ENCODE measurements around the gene GPR42. TPM values are rescaled to one million over a fixed set of nuclear protein-coding genes. Genes with fewer than 3 reads are reported as not detected.

GPR42 gene
- total RNA-seq, 1 experiment from 2014 or later = not detected

GRCh38 chr19:35397064-35397463, 26.2 kb downstream of the GPR42 start:
- no peaks in the 10 kb centered on the region for H3K4me1 ChIP-seq (ENCODE audit: insufficient read depth, low read length, poor library complexity, severe bottlenecking)
- H3K4me3 ChIP-seq (ENCODE audit: low read depth, low read length, poor library complexity, severe bottlenecking) = no peak overlapping the region
- no peak overlapping the region for H3K27ac ChIP-seq (ENCODE audit: low read depth, low read length, poor library complexity, severe bottlenecking)
- ChIA-PET CTCF (no interaction called here), POLR2A (ENCODE audit: low non-redundant PET) (no interaction called here)
- H3K36me3 ChIP-seq (ENCODE audit: insufficient read depth, low read length, poor library complexity, severe bottlenecking) = no peaks in the 10 kb centered on the region
- TF ChIP-seq, protein P1, sequence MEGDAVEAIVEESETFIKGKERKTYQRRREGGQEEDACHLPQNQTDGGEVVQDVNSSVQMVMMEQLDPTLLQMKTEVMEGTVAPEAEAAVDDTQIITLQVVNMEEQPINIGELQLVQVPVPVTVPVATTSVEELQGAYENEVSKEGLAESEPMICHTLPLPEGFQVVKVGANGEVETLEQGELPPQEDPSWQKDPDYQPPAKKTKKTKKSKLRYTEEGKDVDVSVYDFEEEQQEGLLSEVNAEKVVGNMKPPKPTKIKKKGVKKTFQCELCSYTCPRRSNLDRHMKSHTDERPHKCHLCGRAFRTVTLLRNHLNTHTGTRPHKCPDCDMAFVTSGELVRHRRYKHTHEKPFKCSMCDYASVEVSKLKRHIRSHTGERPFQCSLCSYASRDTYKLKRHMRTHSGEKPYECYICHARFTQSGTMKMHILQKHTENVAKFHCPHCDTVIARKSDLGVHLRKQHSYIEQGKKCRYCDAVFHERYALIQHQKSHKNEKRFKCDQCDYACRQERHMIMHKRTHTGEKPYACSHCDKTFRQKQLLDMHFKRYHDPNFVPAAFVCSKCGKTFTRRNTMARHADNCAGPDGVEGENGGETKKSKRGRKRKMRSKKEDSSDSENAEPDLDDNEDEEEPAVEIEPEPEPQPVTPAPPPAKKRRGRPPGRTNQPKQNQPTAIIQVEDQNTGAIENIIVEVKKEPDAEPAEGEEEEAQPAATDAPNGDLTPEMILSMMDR (conservative IDR thresholded peaks at IDR 0.05; ENCODE audit: low read depth, low read length) = no peak
- TF ChIP-seq EZH2 (IDR thresholded peaks at IDR 0.05; ENCODE audit: borderline replicate concordance, low read depth, low read length, poor library complexity, severe bottlenecking) = no peak
- BruUV-seq (replicated peaks) = no TSS peak
- no peaks in the 10 kb centered on the region for H3K9me3 ChIP-seq (ENCODE audit: low read depth, low read length, poor library complexity, severe bottlenecking)
- DNase-seq (ENCODE audit: low spot score) = no peak
- no peaks in the 10 kb centered on the region for H3K27me3 ChIP-seq (replicated peaks; ENCODE audit: insufficient read depth, low read depth, low read length, poor library complexity)
- intact Hi-C loops (cut with micrococcal nuclease; ENCODE audit: unreplicated experiment) = no loop called here

GRCh38 chr19:35398570-35398969, 27.7 kb downstream of the GPR42 start:
- H3K9me3 ChIP-seq (ENCODE audit: low read depth, low read length, poor library complexity, severe bottlenecking) = no peaks in the 10 kb centered on the region
- POLR2A ChIA-PET (ENCODE audit: low non-redundant PET) = no interaction called here
- TF ChIP-seq, protein P1 (conservative IDR thresholded peaks at IDR 0.05; ENCODE audit: low read depth, low read length) = no peak
- TF ChIP-seq EZH2 (IDR thresholded peaks at IDR 0.05; ENCODE audit: borderline replicate concordance, low read depth, low read length, poor library complexity, severe bottlenecking) = no peak

GRCh38 chr19:35399231-35399630, 28.4 kb downstream of the GPR42 start:
- Histone ChIP-seq H3K36me3 (ENCODE audit: insufficient read depth, low read length, poor library complexity, severe bottlenecking) (no peaks in the 10 kb centered on the region), H3K27ac (ENCODE audit: low read depth, low read length, poor library complexity, severe bottlenecking) (no peak overlapping the region), H3K4me1 (ENCODE audit: insufficient read depth, low read length, poor library complexity, severe bottlenecking) (no peaks in the 10 kb centered on the region), H3K27me3 (replicated peaks; ENCODE audit: insufficient read depth, low read depth, low read length, poor library complexity) (no peaks in the 10 kb centered on the region), H3K4me3 (ENCODE audit: low read depth, low read length, poor library complexity, severe bottlenecking) (no peak overlapping the region), H3K9me3 (ENCODE audit: low read depth, low read length, poor library complexity, severe bottlenecking) (no peaks in the 10 kb centered on the region)
- BruUV-seq (replicated peaks) = no TSS peak
- intact Hi-C loops (cut with micrococcal nuclease; ENCODE audit: unreplicated experiment) = no loop called here
- CTCF ChIA-PET = no interaction called here
- POLR2A ChIA-PET (ENCODE audit: low non-redundant PET) = no interaction called here
- no peak for TF ChIP-seq EZH2 (IDR thresholded peaks at IDR 0.05; ENCODE audit: borderline replicate concordance, low read depth, low read length, poor library complexity, severe bottlenecking)
- TF ChIP-seq, protein P1 (conservative IDR thresholded peaks at IDR 0.05; ENCODE audit: low read depth, low read length) = no peak
- no peak for DNase-seq (ENCODE audit: low spot score)

More at GRCh38 chr19:35398570-35398969, 27.7 kb downstream of the GPR42 start:
- no peak for DNase-seq (ENCODE audit: low spot score)
- BruUV-seq (replicated peaks) = no TSS peak
- Histone ChIP-seq H3K27ac (ENCODE audit: low read depth, low read length, poor library complexity, severe bottlenecking) (no peak overlapping the region), H3K36me3 (ENCODE audit: insufficient read depth, low read length, poor library complexity, severe bottlenecking) (no peaks in the 10 kb centered on the region), H3K4me1 (ENCODE audit: insufficient read depth, low read length, poor library complexity, severe bottlenecking) (no peaks in the 10 kb centered on the region), H3K27me3 (replicated peaks; ENCODE audit: insufficient read depth, low read depth, low read length, poor library complexity) (no peaks in the 10 kb centered on the region), H3K4me3 (ENCODE audit: low read depth, low read length, poor library complexity, severe bottlenecking) (no peak overlapping the region)
- intact Hi-C loops (cut with micrococcal nuclease; ENCODE audit: unreplicated experiment) = no loop called here
- CTCF ChIA-PET = no interaction called here
